Epithelial cell of alveolus of lung (primary cell): ENCODE measurements around the gene TLNRD1. TPM values are rescaled to one million over a fixed set of nuclear protein-coding genes. Genes with fewer than 3 reads are reported as not detected.

Source experiments
- total RNA-seq: library from RNA; depleted of rRNA; stranded (reverse); fragments of >200 nt; gene quantifications from 2 replicates; pipeline ENCODE4 v1.2.1, GENCODE V29; 2015

Gene TLNRD1
- total RNA-seq, result 10.8 and 19.8 TPM in 2 replicates

DNA sequence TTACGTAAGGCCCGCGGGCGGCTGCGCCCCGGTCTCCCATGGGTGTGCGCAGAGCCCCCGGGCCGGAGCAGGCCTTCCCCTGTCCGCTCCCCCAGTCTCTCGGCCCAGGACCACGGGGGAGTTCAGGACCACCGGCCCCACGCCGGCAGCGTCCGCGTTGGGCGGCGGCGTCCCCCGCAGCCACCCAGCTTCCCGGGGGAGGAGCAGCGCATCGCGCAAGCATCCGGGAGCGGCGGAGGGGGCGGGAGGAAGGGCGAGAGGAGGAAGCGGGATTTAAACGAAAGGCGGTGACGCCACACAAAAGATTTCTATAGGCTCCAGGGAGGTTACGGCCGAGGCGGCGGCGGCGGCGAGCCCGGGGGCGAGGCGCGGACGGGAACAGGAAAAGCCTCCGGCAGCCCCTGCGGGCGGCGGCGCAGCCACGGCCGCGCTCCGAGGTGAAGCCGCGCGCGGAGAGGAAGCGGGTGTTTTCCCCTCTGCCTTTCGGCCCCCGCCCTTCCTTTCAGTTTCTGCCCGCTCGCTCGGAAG, at the start of gene TLNRD1:
TLNRD1 (plus strand) TSS at position 300 of the 528 bp plus-strand sequence. CDS start 1,349 bp downstream, outside the sequence.

DNA sequence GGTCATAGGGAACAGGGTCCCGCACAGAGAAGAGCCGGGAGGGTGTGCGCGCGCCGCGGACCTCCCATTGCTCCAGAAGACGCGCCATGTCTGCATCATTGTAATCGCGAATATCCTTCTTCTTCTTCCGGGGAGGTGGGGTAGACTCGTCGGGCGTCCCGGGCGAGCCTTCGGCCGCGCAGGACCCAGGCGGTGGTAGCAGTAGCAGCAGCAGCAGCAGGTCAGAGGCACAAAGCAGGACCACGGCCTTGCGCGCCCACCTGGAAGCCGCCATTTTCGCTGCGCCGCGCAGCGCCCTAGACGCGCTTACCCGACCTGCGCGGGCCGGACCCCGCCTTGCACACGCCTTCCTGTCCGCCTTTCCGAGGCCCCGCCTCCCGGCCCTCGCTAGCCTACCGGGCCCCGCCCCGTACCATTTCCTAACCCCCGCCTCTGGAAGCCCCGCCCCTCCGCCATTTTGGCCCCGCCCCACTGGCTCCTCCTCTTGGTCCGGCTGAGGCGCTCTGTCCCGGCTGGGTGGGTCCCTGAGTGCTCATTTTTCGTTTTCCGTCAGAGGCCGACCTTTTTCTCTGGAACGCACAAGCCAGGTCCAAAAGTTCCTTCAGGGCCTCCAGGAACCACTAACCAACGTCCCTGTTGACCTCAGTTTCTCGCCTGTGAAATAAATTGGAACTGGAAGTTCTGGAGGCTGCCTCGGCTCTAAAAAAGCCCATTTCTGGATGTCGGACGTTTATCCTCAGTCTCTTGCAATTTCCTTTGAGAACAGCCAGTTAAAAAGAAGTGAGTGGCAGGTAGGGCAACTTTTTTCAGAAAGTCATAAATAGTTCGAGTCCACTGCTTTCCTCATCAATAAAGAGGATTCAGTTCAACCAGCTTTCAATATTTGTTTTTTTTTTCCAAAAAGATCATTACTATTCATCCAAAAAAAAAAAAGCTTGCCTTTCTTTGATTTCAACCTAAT, 10.9 kb upstream of the TLNRD1 start, which contains the start of gene MESD:
MESD (minus strand) TSS at position 302 of the 961 bp plus-strand sequence; CDS start at position 274, 28 bp downstream.

Other genes starting within 250 kb of the TLNRD1 start
- 3.0 and 5.0 TPM in 2 replicates for gene CEMIP, start 221.6 kb upstream of the TLNRD1 start, total RNA-seq
- 24.0 and 25.0 TPM in 2 replicates for gene MESD, start 11.1 kb upstream of the TLNRD1 start, total RNA-seq
- not detected in 2 replicates for gene CFAP161, start 133.3 kb downstream of the TLNRD1 start, total RNA-seq
- 2.7 and 3.2 TPM in 2 replicates for gene IL16, start 196.0 kb downstream of the TLNRD1 start, total RNA-seq